ENCODE measurements around the gene AGXT.

GRCh38 chr2:240833724-240834285 is 34.8 kb upstream of the AGXT start:
- no peak for TF ChIP-seq CTCF (optimal IDR thresholded peaks at IDR 0.05 in 1 of 3, IDR thresholded peaks at IDR 0.05 in 1 of 3, conservative IDR thresholded peaks at IDR 0.05 in 1 of 3; ENCODE audit: extremely low read depth in 1 of 3, insufficient read depth in 2 of 3, low read length in 3 of 3)
- no peak for TF ChIP-seq EZH2 (IDR thresholded peaks at IDR 0.05; ENCODE audit: low read length)
